ENCODE results near the gene MAP3K1. TPM values are rescaled to one million over a fixed set of nuclear protein-coding genes. Genes with fewer than 3 reads are reported as not detected.
A peak's percentile ranks its signal among the peaks of the same experiment; 100 is the strongest.

Gene MAP3K1
- total RNA-seq, 2 experiments from 2014 or later, result 20.1 to 20.9 TPM

DNA sequence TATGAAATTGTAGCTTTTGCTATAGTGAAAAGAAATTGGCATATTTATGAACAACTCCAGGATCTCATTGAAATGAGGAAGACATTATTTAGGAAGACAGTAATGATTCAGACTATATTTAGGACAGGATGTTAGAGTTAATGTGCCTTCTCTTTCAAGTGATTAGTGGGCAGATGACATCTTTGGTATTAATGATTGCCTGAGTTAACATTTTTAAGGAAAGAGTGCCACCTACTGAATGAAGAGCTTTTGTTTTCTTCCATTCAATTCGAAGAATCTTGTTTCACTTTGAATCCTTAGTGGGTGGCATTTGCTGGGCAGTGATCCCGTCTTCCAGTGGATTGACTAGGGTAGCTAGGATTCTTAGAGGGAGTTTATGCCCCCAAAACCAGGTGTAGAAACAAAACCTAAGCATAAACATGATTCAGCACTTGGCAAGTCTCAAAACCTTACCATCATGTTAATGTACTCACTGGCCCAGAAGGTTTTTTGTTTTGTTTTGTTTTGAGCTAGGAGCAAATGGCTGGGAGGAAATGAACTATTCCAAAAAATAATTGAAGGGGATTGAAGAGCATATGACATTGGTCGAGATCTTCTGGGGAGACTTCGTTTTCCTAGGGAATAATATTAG lies 23.2 kb downstream of the MAP3K1 start:
- H3K4me3 Mint-ChIP-seq, result peak overlapping the region; percentile 49

DNA sequence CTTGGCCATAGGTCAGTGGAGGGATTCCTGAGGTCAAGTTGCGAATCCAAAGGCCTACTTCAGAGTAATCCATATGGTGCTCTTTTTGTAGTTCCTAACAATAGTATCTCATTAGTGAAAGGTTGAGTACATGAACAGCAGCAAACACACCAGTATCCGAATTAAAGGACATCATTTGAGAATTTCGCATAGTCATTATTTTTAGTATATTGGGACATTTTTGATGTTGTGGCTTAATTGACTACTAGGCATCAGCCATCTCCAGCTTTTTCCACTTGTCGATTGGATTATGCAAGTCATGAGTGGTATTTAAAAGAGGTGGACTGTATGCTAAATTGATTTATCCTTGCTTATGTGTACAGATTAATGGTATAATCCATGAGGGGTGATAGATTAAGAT lies 23.7 kb downstream of the MAP3K1 start:
- DNase-seq, result no peak
- H3K9me3 Mint-ChIP-seq (ENCODE audit: low read depth), result no peaks in the 10 kb centered on the region
- peak overlapping the region; percentile 49 for H3K4me3 Mint-ChIP-seq
- no peaks in the 10 kb centered on the region for H3K27me3 Mint-ChIP-seq
- ATAC-seq, result no peak
- no peak overlapping the region for H3K27ac Mint-ChIP-seq
- H3K36me3 Mint-ChIP-seq, result no peaks in the 10 kb centered on the region
- peaks cover 22% of the 10 kb centered on the region for H3K4me1 Mint-ChIP-seq
- CTCF ChIA-PET, result interaction anchor here (0.7 to 4.7 kb wide), 18 partner anchors 10 to 637 kb away, joined by 3 to 50 read pairs (median 4); no protein-coding TSS in a partner anchor

More for the DNA sequence above, 23.2 kb downstream of the MAP3K1 start:
- H3K36me3 Mint-ChIP-seq, result no peaks in the 10 kb centered on the region
- peaks cover 18% of the 10 kb centered on the region for H3K4me1 Mint-ChIP-seq
- CTCF ChIA-PET, result interaction anchor here (0.7 to 4.7 kb wide), 22 partner anchors 11 to 903 kb away, joined by 3 to 50 read pairs (median 3); partner anchors contain the start of gene MAP3K1
- H3K27ac Mint-ChIP-seq, result peak overlapping the region; percentile 44
- no peaks in the 10 kb centered on the region for H3K9me3 Mint-ChIP-seq (ENCODE audit: low read depth)
- no peaks in the 10 kb centered on the region for H3K27me3 Mint-ChIP-seq
- ATAC-seq, result peak; percentile 45
- DNase-seq, result no peak

GRCh38 chr5:56840597-56840996 lies 25.2 kb downstream of the MAP3K1 start:
- peaks cover 28% of the 10 kb centered on the region for H3K4me1 Mint-ChIP-seq
- no peak overlapping the region for H3K4me3 Mint-ChIP-seq
- CTCF ChIA-PET, result interaction anchor here (1.0 to 1.7 kb wide), 3 partner anchors 13 to 569 kb away, joined by 3 to 5 read pairs (median 3); no protein-coding TSS in a partner anchor
- H3K27me3 Mint-ChIP-seq, result no peaks in the 10 kb centered on the region
- H3K9me3 Mint-ChIP-seq (ENCODE audit: low read depth), result no peaks in the 10 kb centered on the region
- no peaks in the 10 kb centered on the region for H3K36me3 Mint-ChIP-seq
- DNase-seq (no peak), ATAC-seq (no peak)
- no peak overlapping the region for H3K27ac Mint-ChIP-seq

DNA sequence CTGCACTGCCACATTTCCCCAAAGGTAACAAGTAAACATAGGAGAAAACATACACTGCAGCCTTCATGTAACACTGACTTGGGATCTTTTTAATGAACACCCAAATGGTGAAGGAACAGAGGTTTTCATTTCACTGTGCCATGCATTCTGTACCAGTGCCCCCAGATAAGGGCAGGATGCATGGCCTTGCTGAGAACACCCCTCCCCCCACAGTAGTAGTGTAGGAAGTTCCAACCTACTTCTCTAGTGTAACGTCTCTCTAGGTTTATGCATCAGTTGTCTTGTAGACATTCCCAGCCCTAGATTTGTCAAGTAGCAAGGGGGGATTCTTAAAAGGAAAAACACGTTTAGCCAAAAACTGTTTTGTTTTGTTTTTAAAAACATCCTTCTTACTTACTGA lies 29.9 kb downstream of the MAP3K1 start:
- Mint-ChIP-seq H3K36me3 (peaks cover 8% of the 10 kb centered on the region), H3K27ac (no peak overlapping the region), H3K9me3 (ENCODE audit: low read depth) (no peaks in the 10 kb centered on the region), H3K4me3 (no peak overlapping the region), H3K4me1 (peaks cover 37% of the 10 kb centered on the region), H3K27me3 (no peaks in the 10 kb centered on the region)
- DNase-seq (no peak), ATAC-seq (no peak)
- CTCF ChIA-PET, result no interaction called here

- DNase-seq, result no peak
- ATAC-seq, result no peak
- Mint-ChIP-seq H3K27ac (no peak overlapping the region), H3K4me1 (peaks cover 37% of the 10 kb centered on the region), H3K27me3 (no peaks in the 10 kb centered on the region), H3K9me3 (ENCODE audit: low read depth) (no peaks in the 10 kb centered on the region), H3K36me3 (peaks cover 8% of the 10 kb centered on the region), H3K4me3 (no peak overlapping the region)
- CTCF ChIA-PET, result no interaction called here
Observed at GRCh38 chr5:56845904-56846480, 30.6 kb downstream of the MAP3K1 start.

GRCh38 chr5:56848206-56848605 lies 32.9 kb downstream of the MAP3K1 start:
- Mint-ChIP-seq H3K4me1 (peaks cover 55% of the 10 kb centered on the region), H3K36me3 (peaks cover 10% of the 10 kb centered on the region), H3K4me3 (no peak overlapping the region), H3K9me3 (ENCODE audit: low read depth) (no peaks in the 10 kb centered on the region), H3K27ac (no peak overlapping the region), H3K27me3 (no peaks in the 10 kb centered on the region)
- no peak for ATAC-seq
- CTCF ChIA-PET, result interaction anchor here (1.0 kb wide), 1 partner anchor 14 kb away, joined by 3 read pairs; no protein-coding TSS in a partner anchor
- DNase-seq, result no peak

DNA sequence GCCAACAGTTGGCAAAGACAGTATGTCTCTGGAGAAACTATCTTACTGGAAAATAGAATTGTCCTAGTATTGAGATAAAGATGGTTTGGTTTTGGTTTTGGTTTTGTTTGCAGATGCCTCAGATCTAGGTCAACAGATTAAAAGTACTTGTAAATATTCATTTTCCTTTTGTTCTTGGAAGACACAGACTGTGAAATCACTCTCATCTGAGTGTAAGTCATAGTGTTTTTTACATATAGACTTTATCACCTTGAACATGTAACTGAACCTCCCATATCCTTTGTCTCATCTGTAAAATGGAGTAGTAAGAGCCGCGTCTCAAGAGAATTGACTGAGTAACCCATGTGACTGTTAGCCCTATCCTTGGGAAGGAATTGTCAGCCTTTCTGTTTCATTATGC lies 34.3 kb downstream of the MAP3K1 start:
- CTCF ChIA-PET, result interaction anchor here (1.0 kb wide), 1 partner anchor 11 kb away, joined by 5 read pairs; no protein-coding TSS in a partner anchor
- H3K27ac Mint-ChIP-seq, result peak overlapping the region; percentile 59
- peaks cover 57% of the 10 kb centered on the region for H3K4me1 Mint-ChIP-seq
- no peaks in the 10 kb centered on the region for H3K27me3 Mint-ChIP-seq
- H3K9me3 Mint-ChIP-seq (ENCODE audit: low read depth), result no peaks in the 10 kb centered on the region
- H3K36me3 Mint-ChIP-seq, result peaks cover 10% of the 10 kb centered on the region
- no peak for DNase-seq
- H3K4me3 Mint-ChIP-seq, result peak overlapping the region; percentile 51
- peak; percentile 63 for ATAC-seq

DNA sequence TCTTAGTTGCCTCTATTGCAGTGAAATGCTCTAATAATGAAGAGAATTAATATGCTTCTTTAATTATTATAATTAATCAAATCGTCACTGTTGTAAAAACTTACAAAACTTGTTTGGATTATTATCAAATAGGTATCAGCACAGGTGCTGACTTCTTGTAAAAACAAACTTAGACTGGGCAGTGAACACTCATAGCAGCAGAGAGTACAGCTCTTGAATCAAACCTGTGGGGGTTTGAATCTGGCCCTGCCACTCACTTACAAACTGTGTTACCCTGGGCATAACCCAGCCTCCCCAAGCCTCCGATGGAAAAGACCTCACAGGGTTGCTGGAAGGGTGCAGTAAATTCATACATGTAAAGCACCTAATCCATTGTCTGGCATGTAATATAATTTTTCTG lies 35.1 kb downstream of the MAP3K1 start:
- H3K27ac Mint-ChIP-seq, result no peak overlapping the region
- H3K36me3 Mint-ChIP-seq, result peaks cover 10% of the 10 kb centered on the region
- DNase-seq (no peak), ATAC-seq (no peak)
- no peak overlapping the region for H3K4me3 Mint-ChIP-seq
- CTCF ChIA-PET, result no interaction called here
- H3K27me3 Mint-ChIP-seq, result no peaks in the 10 kb centered on the region
- H3K4me1 Mint-ChIP-seq, result peaks cover 58% of the 10 kb centered on the region
- H3K9me3 Mint-ChIP-seq (ENCODE audit: low read depth), result no peaks in the 10 kb centered on the region

- Mint-ChIP-seq H3K4me3 (no peak overlapping the region), H3K27ac (no peak overlapping the region)
Observed at GRCh38 chr5:56851258-56851941, 36.1 kb downstream of the MAP3K1 start.

GRCh38 chr5:56852228-56853000 lies 37.1 kb downstream of the MAP3K1 start:
- DNase-seq (no peak), ATAC-seq (no peak)
- Mint-ChIP-seq H3K9me3 (ENCODE audit: low read depth) (no peaks in the 10 kb centered on the region), H3K27me3 (no peaks in the 10 kb centered on the region), H3K36me3 (peaks cover 7% of the 10 kb centered on the region), H3K4me3 (no peak overlapping the region), H3K4me1 (peaks cover 59% of the 10 kb centered on the region), H3K27ac (peak overlapping the region; percentile 76)
- CTCF ChIA-PET, result interaction anchor here (1.1 to 1.4 kb wide), 2 partner anchors 9 to 582 kb away, joined by 3 read pairs; no protein-coding TSS in a partner anchor

More at GRCh38 chr5:56851258-56851941, 36.1 kb downstream of the MAP3K1 start:
- H3K27me3 Mint-ChIP-seq, result no peaks in the 10 kb centered on the region
- ATAC-seq (no peak), DNase-seq (no peak)
- peaks cover 7% of the 10 kb centered on the region for H3K36me3 Mint-ChIP-seq
- no peaks in the 10 kb centered on the region for H3K9me3 Mint-ChIP-seq (ENCODE audit: low read depth)
- H3K4me1 Mint-ChIP-seq, result peaks cover 58% of the 10 kb centered on the region
- CTCF ChIA-PET, result interaction anchor here (1.1 to 1.4 kb wide), 2 partner anchors 8 to 581 kb away, joined by 3 read pairs; no protein-coding TSS in a partner anchor

- CTCF ChIA-PET, result interaction anchor here (0.6 to 1.5 kb wide), 3 partner anchors 15 to 584 kb away, joined by 3 read pairs; no protein-coding TSS in a partner anchor
- Mint-ChIP-seq H3K27me3 (no peaks in the 10 kb centered on the region), H3K27ac (no peak overlapping the region), H3K4me3 (no peak overlapping the region), H3K36me3 (peaks cover 10% of the 10 kb centered on the region), H3K9me3 (ENCODE audit: low read depth) (no peaks in the 10 kb centered on the region), H3K4me1 (peaks cover 52% of the 10 kb centered on the region)
- no peak for DNase-seq
- no peak for ATAC-seq
Observed at GRCh38 chr5:56853698-56854097, 38.3 kb downstream of the MAP3K1 start.

GRCh38 chr5:56854920-56855319 lies 39.6 kb downstream of the MAP3K1 start:
- no peak overlapping the region for H3K27ac Mint-ChIP-seq
- no peak for DNase-seq
- no peaks in the 10 kb centered on the region for H3K27me3 Mint-ChIP-seq
- CTCF ChIA-PET, result interaction anchor here (1.1 to 1.5 kb wide), 2 partner anchors 585 kb away, joined by 3 read pairs; no protein-coding TSS in a partner anchor
- no peaks in the 10 kb centered on the region for H3K9me3 Mint-ChIP-seq (ENCODE audit: low read depth)
- no peak for ATAC-seq
- peaks cover 9% of the 10 kb centered on the region for H3K36me3 Mint-ChIP-seq
- H3K4me3 Mint-ChIP-seq, result no peak overlapping the region
- peaks cover 40% of the 10 kb centered on the region for H3K4me1 Mint-ChIP-seq
